ENCODE results near the gene POMP. TPM values are rescaled to one million over a fixed set of nuclear protein-coding genes. Genes with fewer than 3 reads are reported as not detected.
"Not testable (repeated sequence)": the region's sequence is repeated elsewhere in the genome, so short reads cannot be mapped to it uniquely, and the experiment has no call there.

POMP gene
- total RNA-seq, 2 donors from 2014 or later, result 75.7 to 119 TPM

DNA sequence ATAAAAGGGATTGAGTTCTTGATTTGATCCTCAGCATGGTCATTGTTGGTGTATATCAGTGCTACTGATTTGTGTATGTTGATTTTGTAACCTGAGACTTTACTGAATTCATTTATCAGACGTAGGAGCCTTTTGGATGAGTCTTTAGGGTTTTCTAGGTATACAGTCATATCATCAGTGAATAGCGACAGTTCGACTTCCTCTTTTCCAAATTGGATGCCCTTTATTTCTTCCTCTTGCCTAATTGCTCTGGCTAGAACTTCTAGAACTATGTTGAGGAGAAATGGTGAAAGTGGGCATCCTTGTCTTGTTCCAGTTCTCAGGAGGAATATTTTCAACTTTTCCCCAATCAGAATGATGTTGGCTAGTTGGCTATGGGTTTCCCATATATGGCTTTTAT lies 27.0 kb downstream of the POMP start:
- no peaks in the 10 kb centered on the region for H3K4me1 Mint-ChIP-seq (ENCODE audit: low read depth in 2 of 2)
- peaks cover 14% of the 10 kb centered on the region for H3K9me3 Mint-ChIP-seq
- no peak overlapping the region for H3K4me3 Mint-ChIP-seq

DNA sequence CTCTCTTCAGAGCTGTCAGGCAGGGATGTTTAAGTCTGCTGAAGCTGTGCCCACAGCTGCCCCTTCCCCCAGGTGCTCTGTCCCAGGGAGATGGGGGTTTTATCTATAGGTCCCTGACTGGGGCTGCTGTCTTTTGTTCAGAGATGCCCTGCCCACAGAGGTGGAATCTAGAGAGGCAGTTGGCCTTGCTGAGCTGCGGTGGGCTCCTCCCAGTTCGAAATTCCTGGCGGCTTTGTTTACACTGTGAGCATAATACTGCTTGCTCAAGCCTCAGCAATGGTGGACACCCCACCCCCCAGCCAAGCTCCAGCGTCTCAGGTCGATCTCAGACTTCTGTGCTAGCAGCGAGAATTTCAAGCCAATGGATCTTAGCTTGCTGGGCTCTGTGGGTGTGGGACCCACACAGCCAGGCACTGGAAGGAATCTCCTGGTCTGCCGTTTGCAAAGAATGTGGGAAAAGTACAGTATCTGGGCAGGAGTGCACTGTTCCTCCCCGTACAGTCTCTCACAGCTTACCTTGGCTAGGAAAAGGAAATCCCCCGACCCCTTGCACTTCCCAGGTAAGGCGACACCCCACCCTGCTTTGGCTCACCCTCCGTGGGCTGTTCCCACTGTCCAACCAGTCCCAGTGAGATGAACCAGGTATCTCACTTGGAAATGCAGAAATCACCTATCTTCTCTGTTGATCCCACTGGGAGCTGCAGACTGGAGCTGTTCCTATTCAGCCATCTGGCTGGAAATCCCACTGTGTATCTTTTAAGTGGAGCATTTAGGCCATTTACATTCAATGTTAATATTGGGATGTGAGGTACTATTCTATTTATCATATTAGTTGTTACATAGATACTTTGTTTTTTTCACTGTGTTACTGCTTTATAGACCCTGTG lies 34.9 kb downstream of the POMP start:
- H3K4me1 Mint-ChIP-seq (ENCODE audit: low read depth in 2 of 2); H3K4me3 Mint-ChIP-seq; ATAC-seq; H3K27ac Mint-ChIP-seq; DNase-seq (ENCODE audit: low spot score): not testable (repeated sequence)
- H3K27me3 Mint-ChIP-seq, result peaks cover 6 to 17% of the 10 kb centered on the region in 2 donors
- H3K36me3 Mint-ChIP-seq, result peaks cover 35% of the 10 kb centered on the region
- peaks cover 18% of the 10 kb centered on the region for H3K9me3 Mint-ChIP-seq

More for the DNA sequence above, 27.0 kb downstream of the POMP start:
- Mint-ChIP-seq H3K27me3 (peaks cover 3 to 10% of the 10 kb centered on the region in 2 donors), H3K36me3 (peaks cover 18% of the 10 kb centered on the region), H3K27ac (no peak overlapping the region)
- no peak for DNase-seq (ENCODE audit: low spot score)
- ATAC-seq, result no peak

DNA sequence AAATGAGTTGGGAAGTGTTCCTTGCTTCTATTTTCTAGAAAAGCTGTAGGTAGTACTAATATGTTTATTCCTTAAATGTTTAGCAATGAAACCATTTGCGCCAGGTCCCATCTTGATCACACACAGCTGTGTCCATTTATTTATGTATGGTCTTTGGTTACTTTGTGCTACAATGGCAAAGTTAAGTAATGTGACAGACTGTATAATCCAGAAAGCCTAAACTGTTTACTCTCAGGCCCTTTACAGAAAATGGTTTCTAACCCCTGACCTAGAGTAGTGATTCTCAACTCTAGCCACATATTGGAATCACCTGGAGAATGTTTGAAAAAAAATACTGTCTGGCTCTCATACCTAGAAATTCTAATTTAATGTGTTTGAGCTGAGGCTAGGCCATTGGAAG lies 38.5 kb downstream of the POMP start:
- no peaks in the 10 kb centered on the region for H3K4me1 Mint-ChIP-seq (ENCODE audit: low read depth in 2 of 2)
- peaks cover 2% of the 10 kb centered on the region for H3K9me3 Mint-ChIP-seq
- H3K27me3 Mint-ChIP-seq, result peaks cover 2 to 6% of the 10 kb centered on the region in 2 donors
- no peak for ATAC-seq
- no peak for DNase-seq (ENCODE audit: low spot score)
- H3K27ac Mint-ChIP-seq, result no peak overlapping the region
- H3K36me3 Mint-ChIP-seq, result peaks cover 29% of the 10 kb centered on the region
- no peak overlapping the region for H3K4me3 Mint-ChIP-seq

DNA sequence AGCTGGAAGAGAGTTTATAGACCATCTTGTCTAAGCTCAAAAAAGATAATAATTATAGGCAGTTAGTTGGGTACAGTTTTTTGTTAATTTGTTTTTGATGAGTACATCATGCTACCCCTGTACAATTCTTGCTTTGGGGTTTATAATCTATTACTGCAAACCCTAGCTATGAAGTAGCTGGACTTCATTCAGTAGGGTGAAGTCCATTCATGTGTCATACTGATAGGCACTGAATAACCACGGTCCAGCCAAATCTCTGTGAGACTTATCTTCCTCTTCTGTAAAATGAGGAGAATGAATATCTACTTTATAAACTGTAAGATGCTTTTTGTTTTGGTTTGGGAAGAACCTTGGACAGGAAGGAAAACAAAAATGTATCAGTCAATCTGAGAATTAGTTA lies 40.3 kb downstream of the POMP start:
- peaks cover 24% of the 10 kb centered on the region for H3K36me3 Mint-ChIP-seq
- no peak overlapping the region for H3K4me3 Mint-ChIP-seq
- no peaks in the 10 kb centered on the region for H3K27me3 Mint-ChIP-seq
- no peaks in the 10 kb centered on the region for H3K9me3 Mint-ChIP-seq
- H3K27ac Mint-ChIP-seq, result no peak overlapping the region
- ATAC-seq, result no peak
- DNase-seq (ENCODE audit: low spot score), result no peak
- no peaks in the 10 kb centered on the region for H3K4me1 Mint-ChIP-seq (ENCODE audit: low read depth in 2 of 2)

DNA sequence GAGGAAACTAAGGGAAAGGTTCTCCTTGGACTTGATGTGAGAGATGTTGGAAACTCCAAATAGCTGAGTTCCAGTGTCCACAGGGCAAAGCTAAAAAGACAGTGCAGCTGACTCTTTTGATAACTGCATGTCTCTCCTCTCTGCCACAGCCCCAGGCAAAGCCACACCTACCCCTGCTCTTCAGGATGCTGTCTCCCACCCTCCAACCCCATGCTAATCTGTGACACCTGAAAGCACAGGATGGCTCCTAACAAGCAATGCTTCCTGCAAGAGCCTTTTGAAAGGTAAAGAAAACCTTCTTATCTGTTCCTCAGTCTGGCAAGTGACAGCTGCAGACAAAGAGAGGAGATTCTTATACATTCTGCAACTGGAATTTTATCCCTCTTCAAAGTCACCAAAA lies 45.4 kb downstream of the POMP start:
- H3K36me3 Mint-ChIP-seq, result peaks cover 10% of the 10 kb centered on the region
- H3K27ac Mint-ChIP-seq, result no peak overlapping the region
- ATAC-seq (no peak), DNase-seq (ENCODE audit: low spot score) (no peak)
- H3K9me3 Mint-ChIP-seq, result no peaks in the 10 kb centered on the region
- peaks cover 6 to 12% of the 10 kb centered on the region in 2 donors for H3K4me1 Mint-ChIP-seq (ENCODE audit: low read depth in 2 of 2)
- no peaks in the 10 kb centered on the region for H3K27me3 Mint-ChIP-seq
- H3K4me3 Mint-ChIP-seq, result no peak overlapping the region

DNA sequence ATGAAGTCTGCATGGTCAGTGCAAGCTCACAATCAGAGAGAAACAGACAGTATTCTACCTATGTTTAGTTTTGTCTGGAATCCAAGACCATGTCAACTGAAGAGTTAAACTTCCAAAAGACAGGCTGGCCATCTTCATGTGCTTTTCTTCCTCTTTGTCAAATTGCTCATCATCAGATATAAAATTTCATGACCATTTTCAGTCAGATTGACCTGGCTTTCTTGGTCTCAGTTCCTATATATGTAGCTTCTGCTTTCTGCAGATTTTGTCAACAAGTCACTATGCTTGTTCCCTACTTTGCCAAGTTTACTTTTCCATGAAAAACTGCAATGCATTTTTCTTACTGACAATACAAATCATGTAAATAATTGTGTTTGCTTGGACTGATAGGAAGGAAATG lies 46.0 kb downstream of the POMP start:
- peaks cover 6% of the 10 kb centered on the region for H3K36me3 Mint-ChIP-seq
- ATAC-seq (no peak), DNase-seq (ENCODE audit: low spot score) (no peak)
- H3K4me3 Mint-ChIP-seq, result no peak overlapping the region
- no peak overlapping the region for H3K27ac Mint-ChIP-seq
- H3K9me3 Mint-ChIP-seq, result no peaks in the 10 kb centered on the region
- no peaks in the 10 kb centered on the region for H3K27me3 Mint-ChIP-seq
- H3K4me1 Mint-ChIP-seq (ENCODE audit: low read depth in 2 of 2), result peaks cover 6 to 12% of the 10 kb centered on the region in 2 donors

DNA sequence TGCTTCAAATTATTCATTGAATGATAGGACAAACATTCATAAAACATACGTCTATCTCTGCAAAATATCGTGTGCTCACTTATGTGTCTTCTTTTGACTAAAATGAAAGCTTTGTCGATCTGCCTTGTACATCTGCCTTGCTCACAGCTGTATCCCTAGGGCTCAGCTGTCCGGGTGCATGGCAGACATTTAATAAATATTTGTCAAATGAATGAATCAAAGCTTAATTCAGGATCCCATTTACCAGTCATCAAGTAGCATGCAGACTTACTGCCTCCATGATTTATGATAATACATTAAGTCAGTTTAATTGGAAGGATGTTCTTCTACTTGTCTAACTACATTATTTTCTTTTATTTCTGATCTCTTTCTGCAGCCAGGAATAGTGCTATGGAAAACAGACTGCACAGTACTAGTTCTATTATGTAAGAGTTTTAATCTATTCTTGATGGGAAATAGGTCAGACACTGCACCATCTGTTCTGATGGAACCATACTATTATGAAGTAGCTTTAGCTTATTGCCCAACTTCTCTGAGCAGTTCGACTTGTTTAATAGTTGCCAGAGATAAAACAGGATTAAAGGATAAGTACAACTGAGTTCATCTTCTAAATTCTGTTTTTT lies 46.6 kb downstream of the POMP start:
- Mint-ChIP-seq H3K27me3 (no peaks in the 10 kb centered on the region), H3K4me3 (no peak overlapping the region), H3K27ac (no peak overlapping the region), H3K9me3 (no peaks in the 10 kb centered on the region), H3K4me1 (ENCODE audit: low read depth in 2 of 2) (peaks cover 6 to 12% of the 10 kb centered on the region in 2 donors), H3K36me3 (no peaks in the 10 kb centered on the region)
- DNase-seq (ENCODE audit: low spot score), result no peak
- ATAC-seq, result no peak

DNA sequence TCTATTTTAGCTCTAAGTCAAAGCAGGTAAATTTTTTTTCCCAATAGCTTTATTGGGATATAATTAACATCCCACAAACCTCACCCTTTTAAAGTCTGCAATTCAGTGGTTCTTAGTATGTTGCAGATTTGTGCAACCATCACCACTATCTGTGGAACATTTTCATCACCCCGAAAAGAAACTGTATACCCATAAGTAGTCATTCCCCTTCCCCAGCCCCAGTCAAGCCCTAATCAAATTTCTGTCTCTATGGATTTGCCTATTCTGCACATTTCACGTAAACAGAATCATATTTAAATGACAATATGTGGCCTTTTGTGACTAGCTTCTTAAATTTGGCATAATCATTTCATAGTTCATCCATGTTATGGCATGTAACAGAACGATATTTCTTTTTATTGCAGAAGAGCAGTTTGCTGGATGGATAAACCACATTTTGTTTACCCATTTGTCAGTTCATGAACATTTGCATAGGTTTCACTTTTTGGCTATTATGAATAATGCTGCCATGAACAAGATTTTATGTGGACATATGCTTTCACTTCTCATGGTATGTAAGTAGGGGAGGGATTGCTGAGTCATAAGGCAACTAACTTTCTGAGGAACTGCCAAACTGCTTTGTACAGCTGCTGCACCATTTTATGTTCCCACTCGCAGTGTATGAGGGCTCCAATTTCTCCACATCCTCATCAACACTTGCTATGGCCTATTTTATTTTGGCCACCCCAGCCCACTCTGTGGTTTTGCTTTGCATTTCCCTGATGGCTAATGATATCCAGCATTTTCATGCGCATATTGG lies 48.9 kb downstream of the POMP start:
- ATAC-seq (peak; percentile 89 to 95), DNase-seq (ENCODE audit: low spot score) (no peak)
- Mint-ChIP-seq H3K27me3 (no peaks in the 10 kb centered on the region), H3K4me1 (ENCODE audit: low read depth in 2 of 2) (peaks cover 6 to 12% of the 10 kb centered on the region in 2 donors), H3K4me3 (peak overlapping the region; percentile 25), H3K27ac (peak overlapping the region in 1 of 2 donors; percentile 44), H3K9me3 (no peaks in the 10 kb centered on the region), H3K36me3 (no peaks in the 10 kb centered on the region)

DNA sequence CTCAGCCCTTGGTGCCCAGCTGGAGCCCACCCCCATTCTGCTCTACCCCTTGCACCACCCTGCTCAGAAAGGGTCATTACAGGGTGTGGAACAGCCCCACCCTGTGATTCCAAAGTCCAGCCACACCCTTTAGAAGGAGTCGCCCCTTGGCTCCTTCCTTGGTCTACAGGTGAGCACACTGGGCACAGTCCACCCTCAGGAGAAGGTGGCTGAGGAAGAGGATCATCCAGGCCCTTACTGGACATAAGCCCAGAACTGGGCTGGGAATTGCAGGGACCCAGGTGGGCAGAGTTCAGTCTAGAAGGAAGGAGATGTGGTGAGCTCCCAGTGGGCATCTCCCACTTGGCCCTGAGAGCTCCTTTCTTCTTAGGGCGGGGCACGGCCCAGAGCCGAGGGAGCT lies 51.2 kb downstream of the POMP start:
- peaks cover 4% of the 10 kb centered on the region for H3K36me3 Mint-ChIP-seq
- no peak for ATAC-seq
- DNase-seq (ENCODE audit: low spot score), result no peak
- peaks cover 6 to 12% of the 10 kb centered on the region in 2 donors for H3K4me1 Mint-ChIP-seq (ENCODE audit: low read depth in 2 of 2)
- no peak overlapping the region for H3K4me3 Mint-ChIP-seq
- no peak overlapping the region for H3K27ac Mint-ChIP-seq
- H3K27me3 Mint-ChIP-seq, result no peaks in the 10 kb centered on the region
- H3K9me3 Mint-ChIP-seq, result no peaks in the 10 kb centered on the region

DNA sequence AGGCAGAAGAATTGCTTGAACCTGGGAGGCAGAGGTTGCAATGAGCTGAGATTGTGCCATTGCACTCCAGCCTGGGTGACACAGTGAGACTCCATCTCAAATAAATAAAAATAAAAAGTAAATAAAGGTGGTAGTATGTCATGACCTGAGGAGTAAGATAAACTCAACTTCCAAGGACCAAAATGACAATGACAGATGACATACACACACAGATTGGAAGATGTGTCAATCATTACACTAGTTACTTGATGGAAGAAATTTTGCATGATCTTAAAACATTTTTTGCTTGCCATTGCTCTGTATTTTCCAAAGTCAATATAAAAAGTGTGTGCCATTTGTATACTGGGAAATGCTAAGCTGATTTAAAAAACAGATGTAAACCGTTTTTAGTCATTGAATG lies 55.7 kb downstream of the POMP start:
- H3K4me3 Mint-ChIP-seq, result no peak overlapping the region
- DNase-seq (ENCODE audit: low spot score), result no peak
- H3K9me3 Mint-ChIP-seq, result no peaks in the 10 kb centered on the region
- no peaks in the 10 kb centered on the region for H3K27me3 Mint-ChIP-seq
- H3K27ac Mint-ChIP-seq, result no peak overlapping the region
- H3K4me1 Mint-ChIP-seq (ENCODE audit: low read depth in 2 of 2), result peaks cover 14 to 28% of the 10 kb centered on the region in 2 donors
- ATAC-seq, result no peak
- H3K36me3 Mint-ChIP-seq, result peaks cover 4% of the 10 kb centered on the region

DNA sequence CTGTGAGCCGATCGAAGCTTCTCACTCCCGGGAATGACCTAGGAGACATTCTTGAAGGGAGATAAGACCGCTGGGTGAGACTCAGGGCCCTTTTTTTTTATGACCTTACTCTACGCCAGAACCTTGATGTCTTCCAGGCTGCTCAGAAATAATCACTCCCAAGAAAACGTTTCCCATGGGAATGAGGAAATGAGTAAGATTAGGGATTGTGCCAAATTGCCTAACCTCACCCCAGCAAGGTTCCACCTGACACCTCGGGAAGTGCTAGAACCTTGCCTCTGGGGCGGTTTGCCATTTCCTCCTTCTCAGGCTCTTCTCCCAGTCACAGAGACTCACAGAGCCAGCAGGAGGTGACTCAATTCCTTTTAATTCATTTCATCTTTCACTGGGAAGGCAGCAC lies 57.6 kb downstream of the POMP start:
- DNase-seq (ENCODE audit: low spot score) (no peak), ATAC-seq (no peak)
- Mint-ChIP-seq H3K27ac (peak overlapping the region in 1 of 2 donors; percentile 87), H3K4me3 (no peak overlapping the region), H3K9me3 (no peaks in the 10 kb centered on the region), H3K27me3 (no peaks in the 10 kb centered on the region), H3K4me1 (ENCODE audit: low read depth in 2 of 2) (peaks cover 14 to 30% of the 10 kb centered on the region in 2 donors), H3K36me3 (peaks cover 4% of the 10 kb centered on the region)

DNA sequence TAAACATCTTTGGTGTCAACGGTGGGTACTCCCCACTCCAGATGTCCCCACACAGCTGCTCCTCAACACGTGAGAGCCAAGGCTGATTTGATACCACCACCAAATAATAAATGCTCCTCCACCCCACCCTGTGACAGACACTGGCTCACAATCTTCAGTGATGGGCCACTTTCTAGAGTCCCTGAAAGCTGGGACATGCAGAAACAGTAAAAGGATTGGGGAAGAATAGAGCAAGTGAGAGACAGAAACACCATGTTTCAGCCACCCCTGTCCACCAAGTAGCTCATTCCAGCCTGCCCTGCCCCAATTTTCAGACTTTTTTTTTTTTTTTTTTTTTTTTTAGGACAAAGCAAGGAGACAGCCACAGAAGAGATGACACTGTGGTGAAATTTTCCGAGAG lies 58.2 kb downstream of the POMP start:
- DNase-seq (ENCODE audit: low spot score), result no peak
- peak overlapping the region; percentile 87 to 88 for H3K27ac Mint-ChIP-seq
- peaks cover 14 to 30% of the 10 kb centered on the region in 2 donors for H3K4me1 Mint-ChIP-seq (ENCODE audit: low read depth in 2 of 2)
- ATAC-seq, result no peak
- H3K4me3 Mint-ChIP-seq, result peak overlapping the region; percentile 99
- peaks cover 4% of the 10 kb centered on the region for H3K36me3 Mint-ChIP-seq
- H3K27me3 Mint-ChIP-seq, result peaks cover 0 to 6% of the 10 kb centered on the region in 2 donors
- no peaks in the 10 kb centered on the region for H3K9me3 Mint-ChIP-seq

DNA sequence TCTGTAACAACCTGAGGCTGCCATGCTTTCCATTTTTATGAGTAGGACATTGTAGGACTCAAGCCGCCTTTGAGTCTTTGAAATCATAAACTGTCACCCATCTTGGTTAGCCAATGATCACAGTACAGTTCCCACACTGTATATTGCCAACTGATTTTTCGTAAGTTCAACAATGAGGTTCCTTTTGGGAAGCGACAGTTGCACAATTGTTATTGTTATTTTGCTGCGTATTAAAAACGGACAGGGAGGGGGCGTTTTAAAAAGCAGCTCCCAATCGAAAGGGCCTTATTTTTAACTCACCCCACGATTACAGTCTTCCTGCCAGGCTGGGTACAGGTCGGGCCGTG lies 59.2 kb downstream of the POMP start:
- peak overlapping the region; percentile 87 to 88 for H3K27ac Mint-ChIP-seq
- H3K4me1 Mint-ChIP-seq (ENCODE audit: low read depth in 2 of 2), result peaks cover 14 to 30% of the 10 kb centered on the region in 2 donors
- peaks cover under 1% of the 10 kb centered on the region for H3K36me3 Mint-ChIP-seq
- no peak for ATAC-seq
- H3K9me3 Mint-ChIP-seq, result no peaks in the 10 kb centered on the region
- peak overlapping the region; percentile 99 for H3K4me3 Mint-ChIP-seq
- DNase-seq (ENCODE audit: low spot score), result no peak
- peaks cover 0 to 7% of the 10 kb centered on the region in 2 donors for H3K27me3 Mint-ChIP-seq
